Stimulated activated CD4-positive, alpha-beta T cell treated with anti-CD3 and anti-CD28 coated beads, Interleukin-4, amount 100 ng/mL, for 4 hours (primary cell): ENCODE data around the gene TMEM37.

ENCODE experiments used
- DNase-seq, 2 experiments: peaks; one replicate each; pipeline ENCODE4 v3.0.0-alpha.2; 2020

TMEM37 gene

GRCh38 chr2:119434664-119435063 is 3.0 kb downstream of the TMEM37 start:
- no peak for DNase-seq

DNA sequence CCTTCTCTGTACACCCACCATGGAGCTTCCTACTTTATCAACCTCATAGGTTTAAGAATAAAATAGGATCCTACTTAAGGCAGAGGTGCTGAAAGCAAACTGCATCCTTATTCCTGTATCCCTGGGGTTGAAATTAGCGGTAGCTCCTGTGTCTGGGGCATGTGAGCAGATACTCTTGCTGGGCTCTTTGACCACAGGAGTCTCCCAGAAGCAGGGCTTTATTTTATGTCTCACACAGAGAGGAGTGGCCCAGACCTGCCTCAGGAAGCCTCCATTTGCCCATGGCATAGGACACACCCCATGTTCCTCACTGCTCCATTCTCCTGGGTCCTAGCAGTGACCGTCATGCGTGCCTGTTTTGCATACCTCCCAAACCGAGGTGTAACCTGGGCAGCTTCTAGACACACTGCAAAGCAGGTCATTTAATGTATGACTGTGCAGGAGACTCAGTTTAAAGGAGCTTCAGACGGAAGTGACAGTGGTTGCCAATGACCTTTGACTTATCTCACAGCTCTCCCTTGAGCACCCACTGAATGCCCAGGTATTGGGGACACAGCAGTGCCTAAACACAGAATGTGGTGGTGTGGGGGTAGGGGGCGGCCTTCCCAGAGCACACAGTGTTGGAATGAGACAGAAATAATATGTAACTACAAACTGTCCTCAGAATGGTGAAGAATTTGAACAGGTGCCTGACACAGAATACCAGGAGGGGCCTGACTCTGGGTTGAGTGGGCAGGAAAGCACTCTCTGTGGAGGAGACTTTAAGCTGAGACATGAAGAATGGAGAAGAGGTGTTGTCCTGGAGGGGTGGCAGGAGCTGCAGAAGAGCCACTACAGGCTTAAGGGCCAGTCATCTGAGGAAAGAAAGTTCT is 3.7 kb downstream of the TMEM37 start:
- DNase-seq = no peak

- DNase-seq = no peak
These were observed 4.3 kb downstream of the TMEM37 start for GRCh38 chr2:119435953-119436297.

DNA sequence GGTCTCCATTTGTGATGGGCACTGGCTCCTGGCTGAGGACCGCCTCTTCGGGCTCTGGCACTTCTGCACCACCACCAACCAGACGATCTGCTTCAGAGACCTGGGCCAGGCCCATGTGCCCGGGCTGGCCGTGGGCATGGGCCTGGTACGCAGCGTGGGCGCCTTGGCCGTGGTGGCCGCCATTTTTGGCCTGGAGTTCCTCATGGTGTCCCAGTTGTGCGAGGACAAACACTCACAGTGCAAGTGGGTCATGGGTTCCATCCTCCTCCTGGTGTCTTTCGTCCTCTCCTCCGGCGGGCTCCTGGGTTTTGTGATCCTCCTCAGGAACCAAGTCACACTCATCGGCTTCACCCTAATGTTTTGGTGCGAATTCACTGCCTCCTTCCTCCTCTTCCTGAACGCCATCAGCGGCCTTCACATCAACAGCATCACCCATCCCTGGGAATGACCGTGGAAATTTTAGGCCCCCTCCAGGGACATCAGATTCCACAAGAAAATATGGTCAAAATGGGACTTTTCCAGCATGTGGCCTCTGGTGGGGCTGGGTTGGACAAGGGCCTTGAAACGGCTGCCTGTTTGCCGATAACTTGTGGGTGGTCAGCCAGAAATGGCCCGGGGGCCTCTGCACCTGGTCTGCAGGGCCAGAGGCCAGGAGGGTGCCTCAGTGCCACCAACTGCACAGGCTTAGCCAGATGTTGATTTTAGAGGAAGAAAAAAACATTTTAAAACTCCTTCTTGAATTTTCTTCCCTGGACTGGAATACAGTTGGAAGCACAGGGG is 5.5 kb downstream of the TMEM37 start:
- no peak for DNase-seq

GRCh38 chr2:119438128-119438656 is 6.5 kb downstream of the TMEM37 start:
- DNase-seq = no peak

- DNase-seq = no peak
These were observed 7.2 kb downstream of the TMEM37 start for GRCh38 chr2:119438726-119439284.

GRCh38 chr2:119439574-119440500 is 8.2 kb downstream of the TMEM37 start:
- no peak for DNase-seq

DNA sequence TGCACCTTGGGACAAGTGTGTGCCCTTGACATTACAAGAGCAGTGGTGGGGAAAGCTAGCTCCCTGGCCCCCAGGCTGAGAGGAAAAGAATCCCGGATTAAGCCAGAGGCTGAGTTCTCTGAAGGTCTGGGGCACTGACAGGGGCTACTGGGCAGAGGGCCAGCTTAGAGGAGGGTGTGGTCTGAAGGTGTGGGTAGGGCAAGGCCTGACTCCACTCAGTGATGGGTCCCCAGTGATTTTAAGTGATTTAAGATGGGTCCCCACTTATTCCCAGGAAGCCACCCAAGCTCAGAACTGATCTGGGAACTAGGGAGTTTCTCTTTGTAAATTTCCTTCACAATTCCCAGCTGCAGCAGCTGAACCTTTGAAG is 8.8 kb downstream of the TMEM37 start:
- DNase-seq = no peak

- DNase-seq = no peak
These were observed 9.2 kb downstream of the TMEM37 start for GRCh38 chr2:119440873-119441272.

DNA sequence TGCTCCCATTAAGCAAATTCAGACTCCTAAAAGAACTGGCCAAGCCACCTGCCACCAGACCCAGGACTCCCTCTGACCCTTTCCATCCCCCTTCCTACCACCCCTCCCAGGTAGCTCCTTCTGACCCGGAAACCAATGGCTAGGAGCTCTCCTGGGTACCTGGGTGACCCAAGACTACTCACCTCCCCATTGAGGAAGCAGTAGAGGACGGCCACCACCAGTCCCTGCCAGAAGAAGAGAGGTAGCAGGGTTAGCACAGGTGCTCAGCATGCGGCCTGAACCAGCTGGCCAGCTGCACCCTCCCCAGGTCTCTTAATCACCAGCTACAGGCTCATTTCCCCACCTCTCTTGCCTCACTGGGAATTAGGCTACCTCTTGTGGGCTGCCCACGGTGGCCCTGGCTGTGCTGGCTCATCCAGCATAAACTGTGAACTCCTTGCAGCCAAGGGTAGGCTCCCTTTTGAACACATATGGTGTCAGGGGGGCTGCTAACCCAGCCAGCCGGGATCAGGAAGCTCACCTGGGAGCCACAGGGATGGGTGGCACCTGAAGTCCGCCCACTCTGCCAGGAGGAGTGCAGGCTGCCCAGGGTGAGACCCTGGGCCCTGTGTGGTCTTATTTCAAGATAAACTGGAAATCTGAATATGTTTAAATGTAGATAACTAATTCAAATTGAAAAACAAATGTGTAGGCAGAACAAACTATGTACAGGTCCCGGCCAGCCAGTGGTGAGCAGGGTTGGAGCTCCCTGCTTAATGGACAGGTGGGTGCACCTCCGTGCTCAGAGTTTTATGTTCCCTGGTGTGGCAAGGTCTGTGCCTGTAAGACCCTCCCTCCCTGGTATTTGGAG is 9.9 kb downstream of the TMEM37 start:
- no peak for DNase-seq

DNA sequence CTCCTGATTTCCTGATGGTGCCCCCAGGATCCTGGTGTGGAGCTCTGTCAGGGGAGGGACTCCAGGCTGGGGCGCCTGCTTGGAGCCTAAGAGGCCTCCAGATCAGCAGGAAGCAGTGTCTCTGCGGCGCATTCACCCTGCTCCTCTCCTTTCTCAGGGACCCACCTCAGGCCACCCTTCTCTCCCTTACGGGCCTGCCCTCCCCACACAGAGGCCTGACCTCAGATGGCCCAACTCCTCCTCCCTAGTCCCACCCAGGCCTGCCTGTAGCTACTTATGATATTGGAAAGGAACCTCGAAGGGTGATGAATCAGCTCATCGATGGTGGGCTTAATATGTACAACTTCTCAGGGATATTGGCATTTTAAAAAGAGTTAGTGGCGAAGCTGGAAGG is 10.6 kb downstream of the TMEM37 start:
- no peak for DNase-seq

DNA sequence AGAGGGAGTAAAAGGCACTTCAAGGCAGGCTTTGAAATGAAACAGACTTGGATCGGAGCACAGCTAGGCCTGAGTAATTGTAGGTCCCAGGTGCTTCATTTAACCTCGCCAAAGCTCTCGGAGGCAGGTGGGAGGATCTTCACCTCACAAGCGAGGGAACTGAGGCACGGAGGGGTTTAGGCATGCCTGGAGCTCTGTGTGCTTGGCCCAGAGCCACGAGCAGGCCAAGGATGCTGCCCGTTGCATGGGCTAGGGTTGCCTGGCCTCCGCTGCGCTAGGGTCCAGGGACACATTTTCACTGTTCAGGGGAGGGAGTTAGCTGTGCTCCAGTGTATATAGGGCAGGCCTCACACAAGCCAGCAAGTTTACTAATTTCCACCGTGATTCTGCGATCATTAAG is 11.2 kb downstream of the TMEM37 start:
- no peak for DNase-seq

DNA sequence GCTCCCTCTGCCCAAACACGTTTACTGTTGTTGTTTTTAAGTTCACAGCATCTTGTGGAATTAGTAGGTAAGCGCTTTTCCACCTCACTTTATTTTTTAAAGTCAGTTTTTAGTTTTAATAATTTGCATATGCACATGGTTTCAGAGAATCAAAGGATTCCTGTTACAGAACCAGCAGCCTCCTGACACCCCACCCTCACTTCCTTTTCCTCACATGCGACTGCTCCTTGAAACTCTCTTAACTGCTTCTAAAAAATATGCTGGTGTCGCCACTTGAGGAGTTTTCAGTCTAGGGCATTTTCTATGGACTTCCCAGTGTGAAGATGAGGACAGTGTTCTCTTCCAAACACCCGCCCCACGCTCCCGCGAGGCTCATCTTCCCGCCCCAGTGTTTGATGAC is 14.4 kb downstream of the TMEM37 start:
- DNase-seq = no peak

- DNase-seq = no peak
These were observed 16.9 kb downstream of the TMEM37 start for GRCh38 chr2:119448427-119449141.

DNA sequence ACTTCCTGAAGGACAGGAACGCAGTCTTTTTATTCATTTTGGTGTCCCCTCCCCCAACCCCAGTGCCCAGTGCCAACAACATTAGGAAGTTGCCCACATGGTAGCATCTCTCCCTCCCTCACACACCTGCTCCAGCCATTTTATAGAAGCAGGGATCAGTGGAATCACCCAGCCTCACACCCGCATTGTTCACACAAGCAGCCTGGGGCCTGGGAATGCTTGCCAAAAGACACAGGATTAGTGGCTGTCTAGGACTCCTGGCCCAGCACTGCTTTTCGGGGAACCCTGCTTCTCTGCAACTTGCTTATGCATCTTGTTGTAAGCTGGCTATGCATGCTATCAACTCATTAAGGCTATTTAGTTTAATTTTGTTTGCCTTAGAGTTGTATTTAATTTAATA is 17.9 kb downstream of the TMEM37 start:
- no peak for DNase-seq

GRCh38 chr2:119451336-119452050 is 19.8 kb downstream of the TMEM37 start:
- no peak for DNase-seq

- no peak for DNase-seq
These were observed 22.4 kb downstream of the TMEM37 start for GRCh38 chr2:119453972-119454593.

DNA sequence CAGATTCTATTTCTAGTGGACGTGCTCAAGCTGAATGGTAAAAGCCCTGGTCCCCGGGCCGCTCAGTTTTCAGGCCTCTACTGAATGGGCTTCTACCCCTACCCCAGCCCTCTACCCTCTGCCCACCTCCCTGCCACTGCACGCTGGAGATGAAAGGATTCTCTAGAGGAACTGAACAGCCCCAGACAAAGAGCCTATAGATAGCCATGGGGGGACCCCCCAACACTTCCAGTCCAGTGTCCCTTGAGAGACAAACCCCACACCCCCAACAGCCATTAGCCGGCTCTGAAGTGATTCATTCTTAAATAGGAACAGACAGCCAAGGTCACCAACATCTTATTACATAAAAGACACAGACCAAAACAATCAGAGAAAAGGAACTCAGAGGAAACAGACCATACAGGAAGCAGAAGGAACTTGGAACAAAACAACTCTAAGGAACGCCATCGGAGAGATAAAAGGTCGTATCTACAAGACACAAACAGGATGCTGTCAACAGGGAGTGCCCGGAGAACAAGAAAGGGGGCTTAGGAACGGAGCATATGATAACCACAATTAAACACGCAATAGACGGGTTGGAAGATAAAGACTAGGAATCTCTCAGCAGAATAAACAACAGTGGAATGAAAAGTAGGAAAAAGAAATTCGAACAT is 23.5 kb downstream of the TMEM37 start:
- DNase-seq = no peak

- no peak for DNase-seq
These were observed 28.4 kb downstream of the TMEM37 start for GRCh38 chr2:119460076-119460475.
